HUDEP-2 (cell line): Measurements from ENCODE around the gene RBM19.

Source experiments
- DNase-seq, 76 experiments: peaks; one replicate each; lab custom pipeline; 2025; ENCODE audit not compliant: unreplicated experiment in 76 of 76; lab: John Stamatoyannopoulos, UW

RBM19 gene

GRCh38 chr12:113988976-113989375 is 22.9 kb upstream of the RBM19 start:
- DNase-seq, result no peak

GRCh38 chr12:113988064-113988451 is 21.9 kb upstream of the RBM19 start:
- no peak for DNase-seq

GRCh38 chr12:113987261-113988063 is 21.3 kb upstream of the RBM19 start:
- DNase-seq, result no peak

- DNase-seq, result no peak
Observed at GRCh38 chr12:113984464-113984863, 18.3 kb upstream of the RBM19 start.

- DNase-seq, result no peak
Observed at GRCh38 chr12:113983777-113984448, 17.8 kb upstream of the RBM19 start.

GRCh38 chr12:113983265-113983664 is 17.1 kb upstream of the RBM19 start:
- DNase-seq, result no peak

GRCh38 chr12:113981876-113982275 is 15.8 kb upstream of the RBM19 start:
- DNase-seq, result no peak

- DNase-seq, result peak in 29 of 76 experiments; percentile 1 to 54 (median 15)
Observed at GRCh38 chr12:113980537-113981337, 14.6 kb upstream of the RBM19 start.

GRCh38 chr12:113980054-113980453 is 13.9 kb upstream of the RBM19 start:
- no peak for DNase-seq

GRCh38 chr12:113978080-113978479 is 12.0 kb upstream of the RBM19 start:
- DNase-seq, result no peak

GRCh38 chr12:113974006-113974405 is 7.9 kb upstream of the RBM19 start:
- DNase-seq, result no peak

GRCh38 chr12:113973109-113973904 is 7.2 kb upstream of the RBM19 start:
- no peak for DNase-seq

GRCh38 chr12:113971392-113971791 is 5.3 kb upstream of the RBM19 start:
- no peak for DNase-seq

- no peak for DNase-seq
Observed at GRCh38 chr12:113970211-113970610, 4.1 kb upstream of the RBM19 start.

GRCh38 chr12:113967368-113967767 is 1.2 kb upstream of the RBM19 start:
- DNase-seq, result no peak

- DNase-seq, result no peak
Observed at GRCh38 chr12:113962733-113963132, 3.4 kb downstream of the RBM19 start.

GRCh38 chr12:113961921-113962710 is 4.0 kb downstream of the RBM19 start:
- DNase-seq, result peak in 2 of 76 experiments; percentile 9 to 19

- no peak for DNase-seq
Observed at GRCh38 chr12:113960030-113960429, 6.1 kb downstream of the RBM19 start.

- DNase-seq, result no peak
Observed at GRCh38 chr12:113959096-113959495, 7.0 kb downstream of the RBM19 start.

GRCh38 chr12:113958108-113958507 is 8.0 kb downstream of the RBM19 start:
- DNase-seq, result no peak
